Trophoblast cell (in vitro differentiated cells and primary cell): ENCODE results near the gene FMNL2.

ENCODE experiments used
- DNase-seq, 2 donors: peaks; one replicate each; pipeline ENCODE4 v3.0.0-alpha.2; 2016
- H2AFZ ChIP-seq: 2 replicates; pipeline ENCODE4 v1.6.1; 2013; ENCODE audit warnings: low read length, moderate library complexity, mild to moderate bottlenecking; ENCODE audit not compliant: insufficient read depth, poor library complexity
- H2AK5ac ChIP-seq: 2 replicates; pipeline ENCODE4 v1.6.1; 2013; ENCODE audit warnings: mild to moderate bottlenecking, low read length
- H2BK120ac ChIP-seq: 2 replicates; pipeline ENCODE4 v1.6.1; 2013; ENCODE audit warnings: low read length, mild to moderate bottlenecking, moderate library complexity; ENCODE audit not compliant: insufficient read depth, poor library complexity
- H2BK12ac ChIP-seq: 2 replicates; pipeline ENCODE4 v1.6.1; 2013; ENCODE audit warnings: mild to moderate bottlenecking, low read length, moderate library complexity
- H2BK5ac ChIP-seq: 2 replicates; pipeline ENCODE4 v1.6.1; 2013; ENCODE audit warnings: low read length, low read depth, moderate library complexity, mild to moderate bottlenecking; ENCODE audit not compliant: poor library complexity
- H3K14ac ChIP-seq: 2 replicates; pipeline ENCODE4 v1.6.1; 2013; ENCODE audit warnings: mild to moderate bottlenecking, low read length
- H3K18ac ChIP-seq: 2 replicates; pipeline ENCODE4 v1.6.1; 2013; ENCODE audit warnings: mild to moderate bottlenecking, low read length
- H3K23ac ChIP-seq: 2 replicates; pipeline ENCODE4 v1.6.1; 2013; ENCODE audit warnings: low read length
- H3K27ac ChIP-seq: 2 replicates; pipeline ENCODE4 v1.5.1; 2013; ENCODE audit warnings: low read depth, mild to moderate bottlenecking, inconsistent platforms, low read length, moderate library complexity
- H3K27me3 ChIP-seq: 2 replicates; pipeline ENCODE4 v1.6.1; 2013; ENCODE audit warnings: inconsistent platforms, mild to moderate bottlenecking, low read length, moderate library complexity; ENCODE audit not compliant: insufficient read depth
- H3K36me3 ChIP-seq, 2 experiments: 1 replicate in 1 of 2; 2 replicates in 1 of 2; pipeline ENCODE4 v1.6.1; 2013; ENCODE audit warnings: low read length in 2 of 2, mild to moderate bottlenecking in 2 of 2, moderate library complexity in 1 of 2; ENCODE audit not compliant: insufficient read depth in 2 of 2, control insufficient read depth in 1 of 2
- H3K4ac ChIP-seq: 2 replicates; pipeline ENCODE4 v1.6.1; 2013; ENCODE audit warnings: low read depth, mild to moderate bottlenecking, low read length, moderate library complexity
- H3K4me1 ChIP-seq, 2 experiments: 1 replicate in 1 of 2; 2 replicates in 1 of 2; pipeline ENCODE4 v1.6.1; 2013; ENCODE audit warnings: low read length in 2 of 2, mild to moderate bottlenecking in 2 of 2, moderate library complexity in 1 of 2; ENCODE audit not compliant: insufficient read depth in 2 of 2, control insufficient read depth in 1 of 2
- H3K4me2 ChIP-seq: 2 replicates; pipeline ENCODE4 v1.6.1; 2013; ENCODE audit warnings: inconsistent platforms, mild to moderate bottlenecking, low read length, moderate library complexity
- H3K4me3 ChIP-seq: 2 replicates; pipeline ENCODE4 v1.5.1; 2013; ENCODE audit warnings: mild to moderate bottlenecking, low read depth, low read length, inconsistent platforms
- H3K79me1 ChIP-seq: one replicate; pipeline ENCODE4 v1.6.1; 2013; ENCODE audit warnings: low read length
- H3K79me2 ChIP-seq: 2 replicates; pipeline ENCODE4 v1.6.1; 2013; ENCODE audit warnings: low read length, mild to moderate bottlenecking; ENCODE audit not compliant: control insufficient read depth, insufficient read depth, poor library complexity
- H3K9ac ChIP-seq: 2 replicates; pipeline ENCODE4 v1.6.1; 2013; ENCODE audit warnings: mild to moderate bottlenecking, low read length
- H3K9me3 ChIP-seq: 2 replicates; pipeline ENCODE4 v1.6.1; 2013; ENCODE audit warnings: low read depth, mild to moderate bottlenecking, control low read depth, inconsistent platforms, low read length; ENCODE audit not compliant: insufficient read depth
- H4K12ac ChIP-seq: 2 replicates; pipeline ENCODE4 v1.6.1; 2013; ENCODE audit warnings: low read depth, mild to moderate bottlenecking, low read length, moderate library complexity
- H4K8ac ChIP-seq: 2 replicates; pipeline ENCODE4 v1.6.1; 2013; ENCODE audit warnings: low read depth, mild to moderate bottlenecking, low read length, moderate library complexity
- H4K91ac ChIP-seq: one replicate; pipeline ENCODE4 v1.6.1; 2013; ENCODE audit warnings: low read depth, mild to moderate bottlenecking, low read length, moderate library complexity
- WGBS: extraction: QIAGEN DNeasy Blood & Tissue Kit; methylation state at CpG from one replicate; pipeline ENCODE4 v1.1.7; 2013; ENCODE audit warnings: missing lambda C conversion rate; ENCODE audit not compliant: insufficient read length, insufficient coverage; ENCODE audit errors: extremely low coverage; 5-methylcytosine and 5-hydroxymethylcytosine counted together

Gene FMNL2

DNA sequence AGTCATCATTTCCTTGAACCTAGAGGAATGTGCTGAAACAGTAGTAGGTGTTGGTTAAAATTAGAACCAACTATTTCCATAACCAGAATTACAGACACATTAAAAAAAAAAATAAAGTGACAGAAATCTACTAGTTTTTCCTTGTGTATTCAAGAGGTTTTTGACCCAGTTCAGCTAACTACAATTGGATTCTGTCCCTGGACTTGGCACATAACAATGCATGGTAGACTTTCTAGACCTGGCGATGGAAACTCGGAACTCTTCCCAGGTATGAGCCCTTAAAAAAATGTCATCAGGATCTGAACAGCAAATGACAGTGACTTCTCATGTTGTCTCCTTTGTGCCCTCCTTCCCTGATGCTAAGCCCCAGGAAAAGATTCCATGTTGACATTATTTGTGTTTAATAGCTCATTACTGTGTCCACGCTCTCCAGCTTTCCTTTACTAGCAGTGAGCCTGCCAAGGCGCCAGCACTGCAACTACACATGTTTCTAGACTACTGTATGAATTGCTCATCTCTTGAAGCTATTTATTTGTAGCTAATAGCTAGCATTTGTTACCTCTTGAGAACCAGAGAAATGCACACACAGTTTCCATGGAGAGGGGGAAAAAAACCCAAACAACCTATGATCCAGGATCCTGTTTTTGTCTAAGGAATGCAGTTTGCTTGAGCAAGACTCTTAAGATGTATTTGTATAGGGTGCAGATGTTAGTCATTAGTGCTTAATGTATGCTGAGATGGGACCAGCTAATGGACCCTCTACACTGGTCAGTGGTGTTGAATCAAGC is 148.5 kb downstream of the FMNL2 start:
- H2AFZ ChIP-seq: no peak overlapping the region
- no peak overlapping the region for H3K23ac ChIP-seq
- no peak overlapping the region for H4K12ac ChIP-seq
- H4K8ac ChIP-seq: no peak overlapping the region
- H4K91ac ChIP-seq: no peak overlapping the region
- H2BK120ac ChIP-seq: no peak overlapping the region
- no peak overlapping the region for H3K9ac ChIP-seq
- H3K14ac ChIP-seq: no peak overlapping the region
- no peak overlapping the region for H2AK5ac ChIP-seq
- H3K18ac ChIP-seq: no peak overlapping the region
- H3K79me2 ChIP-seq: no peaks in the 10 kb centered on the region
- no CpG with 5 or more reads among the region's 4 CpGs for WGBS
- H2BK5ac ChIP-seq: no peak overlapping the region
- peak; percentile 78 to 84 for DNase-seq
- no peak overlapping the region for H3K4me3 ChIP-seq
- H3K4ac ChIP-seq: no peak overlapping the region
- no peaks in the 10 kb centered on the region for H3K9me3 ChIP-seq
- peaks cover 0 to 3% of the 10 kb centered on the region in 2 experiments for H3K4me1 ChIP-seq
- H3K79me1 ChIP-seq: no peaks in the 10 kb centered on the region
- no peaks in the 10 kb centered on the region for H3K36me3 ChIP-seq
- H3K4me2 ChIP-seq: no peak overlapping the region
- H3K27me3 ChIP-seq: no peaks in the 10 kb centered on the region
- H2BK12ac ChIP-seq: no peak overlapping the region
- no peak overlapping the region for H3K27ac ChIP-seq

DNA sequence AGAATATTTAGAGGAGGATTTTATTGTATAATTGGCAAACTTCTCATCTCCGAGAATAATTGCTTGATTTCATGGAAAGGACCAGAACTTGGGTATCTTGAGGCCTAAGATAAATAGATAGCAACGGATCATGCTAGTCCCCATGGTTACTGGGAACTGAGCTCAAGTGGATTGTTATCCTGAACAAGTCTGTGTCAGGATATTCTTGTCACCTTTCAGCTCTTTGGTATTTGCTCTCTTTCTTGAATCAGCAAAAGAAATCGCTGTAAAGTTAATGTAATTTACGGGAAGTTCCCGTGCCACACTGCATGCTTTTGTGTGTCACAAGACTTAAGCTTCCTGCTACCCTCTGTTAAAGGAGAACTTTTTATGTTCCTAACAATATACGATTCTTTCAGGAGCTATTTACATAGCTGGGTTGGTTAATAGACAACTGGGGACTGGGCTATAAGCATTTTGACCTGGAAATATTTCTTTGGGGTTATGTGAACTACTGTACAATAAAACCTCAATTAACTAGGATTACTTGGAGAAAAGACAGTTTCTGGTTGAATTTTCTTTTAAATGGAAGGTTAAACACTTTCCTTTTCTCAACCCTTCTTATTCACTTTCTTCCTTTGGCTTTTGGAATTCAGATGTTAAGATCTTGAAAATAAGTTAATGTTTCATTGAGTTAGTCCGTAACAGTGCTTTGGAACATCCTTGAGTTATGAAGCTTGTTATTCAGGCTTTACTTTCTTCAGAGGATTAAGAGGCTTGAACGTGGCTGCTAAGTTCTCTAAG is 151.2 kb downstream of the FMNL2 start:
- peak; percentile 73 to 88 for DNase-seq
- H4K91ac ChIP-seq: no peak overlapping the region
- no peaks in the 10 kb centered on the region for H3K9me3 ChIP-seq

DNA sequence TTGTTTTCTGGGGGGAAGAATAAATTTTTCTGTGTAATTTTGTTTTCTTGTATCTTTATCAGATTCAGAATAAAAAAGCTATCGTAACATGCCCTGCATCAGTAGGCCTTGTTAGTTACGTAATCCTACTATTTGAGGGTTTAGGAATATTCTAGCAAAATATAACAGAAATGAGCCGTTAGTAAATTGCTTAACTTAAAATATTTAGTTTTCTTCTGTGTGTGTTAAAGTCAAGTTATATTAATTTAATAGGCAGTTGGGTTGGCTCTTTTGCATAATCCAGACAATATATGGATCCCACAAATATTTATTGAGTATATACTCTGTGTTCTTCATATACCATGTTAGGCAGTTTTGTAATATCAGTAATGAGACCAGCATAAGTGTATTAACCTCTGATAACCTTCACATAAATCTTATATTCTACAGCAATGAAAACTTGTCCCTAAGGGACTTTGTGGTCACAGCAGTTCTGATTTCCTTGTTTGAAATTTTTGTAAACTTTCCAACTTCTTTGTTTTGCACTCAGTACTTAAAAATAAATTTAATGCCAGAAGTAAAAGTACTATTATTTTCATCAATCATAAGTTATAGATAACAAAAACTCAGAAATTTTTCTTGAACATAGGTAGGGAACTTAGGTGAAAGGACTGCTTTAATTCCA is 151.9 kb downstream of the FMNL2 start:
- Histone ChIP-seq H3K4me1 (peaks cover 0 to 3% of the 10 kb centered on the region in 2 experiments), H3K79me2 (no peaks in the 10 kb centered on the region), H3K4ac (no peak overlapping the region), H4K8ac (no peak overlapping the region), H3K36me3 (no peaks in the 10 kb centered on the region), H3K4me3 (no peak overlapping the region), H2BK120ac (no peak overlapping the region), H3K18ac (no peak overlapping the region), H3K9me3 (no peaks in the 10 kb centered on the region), H3K4me2 (no peak overlapping the region), H3K23ac (no peak overlapping the region), H2BK12ac (no peak overlapping the region), H3K27ac (no peak overlapping the region), H4K12ac (no peak overlapping the region), H3K9ac (no peak overlapping the region), H4K91ac (no peak overlapping the region), H3K14ac (no peak overlapping the region), H3K79me1 (no peaks in the 10 kb centered on the region), H2AFZ (no peak overlapping the region), H3K27me3 (no peaks in the 10 kb centered on the region), H2BK5ac (no peak overlapping the region), H2AK5ac (no peak overlapping the region)
- WGBS: no CpG with 5 or more reads among the region's 3 CpGs
- no peak for DNase-seq

More for the DNA sequence above, 151.2 kb downstream of the FMNL2 start:
- Histone ChIP-seq H2BK5ac (no peak overlapping the region), H3K79me1 (no peaks in the 10 kb centered on the region), H3K23ac (no peak overlapping the region), H3K9ac (no peak overlapping the region), H4K12ac (no peak overlapping the region), H2BK120ac (no peak overlapping the region), H3K4me1 (peaks cover 0 to 3% of the 10 kb centered on the region in 2 experiments), H3K4me2 (no peak overlapping the region), H3K4me3 (no peak overlapping the region), H3K79me2 (no peaks in the 10 kb centered on the region), H2BK12ac (no peak overlapping the region), H3K27me3 (no peaks in the 10 kb centered on the region), H3K36me3 (no peaks in the 10 kb centered on the region), H4K8ac (no peak overlapping the region), H2AFZ (no peak overlapping the region), H3K4ac (no peak overlapping the region), H3K14ac (no peak overlapping the region), H3K27ac (no peak overlapping the region), H3K18ac (no peak overlapping the region), H2AK5ac (no peak overlapping the region)
- no CpG with 5 or more reads among the region's 8 CpGs for WGBS

DNA sequence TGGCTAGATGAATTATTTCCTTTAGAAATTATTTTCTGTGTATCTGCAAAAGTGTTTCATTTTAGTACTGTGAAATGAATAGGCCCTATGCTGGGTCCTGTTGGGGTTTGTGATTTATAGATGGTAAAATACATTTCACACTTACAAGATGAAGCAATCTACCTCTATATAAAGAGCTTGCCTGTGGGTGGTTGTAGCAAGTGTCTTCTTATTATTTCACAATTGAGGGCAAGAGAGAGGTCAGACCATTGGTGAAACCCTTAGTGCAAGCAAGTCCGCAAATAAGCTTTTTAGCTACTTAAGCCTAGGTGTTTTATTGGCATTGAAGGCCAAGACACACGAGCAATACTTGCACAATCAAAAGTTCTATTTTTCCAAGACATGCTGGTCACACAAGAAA is 153.1 kb downstream of the FMNL2 start:
- Histone ChIP-seq H3K9me3 (no peaks in the 10 kb centered on the region), H3K79me1 (no peaks in the 10 kb centered on the region)
- DNase-seq: no peak

More for the DNA sequence above, 153.1 kb downstream of the FMNL2 start:
- H2AFZ ChIP-seq: no peak overlapping the region
- H3K4me1 ChIP-seq: peaks cover 0 to 3% of the 10 kb centered on the region in 2 experiments
- H3K23ac ChIP-seq: no peak overlapping the region
- no peak overlapping the region for H3K4me3 ChIP-seq
- no peak overlapping the region for H2BK120ac ChIP-seq
- H3K14ac ChIP-seq: no peak overlapping the region
- H4K12ac ChIP-seq: no peak overlapping the region
- H3K27me3 ChIP-seq: no peaks in the 10 kb centered on the region
- no peak overlapping the region for H3K4me2 ChIP-seq
- H3K9ac ChIP-seq: no peak overlapping the region
- H2BK5ac ChIP-seq: no peak overlapping the region
- H2AK5ac ChIP-seq: no peak overlapping the region
- H4K91ac ChIP-seq: no peak overlapping the region
- H3K4ac ChIP-seq: no peak overlapping the region
- no peaks in the 10 kb centered on the region for H3K36me3 ChIP-seq
- WGBS: no CpG with 5 or more reads among the region's 2 CpGs
- H3K18ac ChIP-seq: no peak overlapping the region
- no peak overlapping the region for H4K8ac ChIP-seq
- no peak overlapping the region for H2BK12ac ChIP-seq
- H3K79me2 ChIP-seq: no peaks in the 10 kb centered on the region
- H3K27ac ChIP-seq: no peak overlapping the region
